BE2C (cell line): ENCODE measurements around the gene SLFN5.

ENCODE experiments used
- DNase-seq: peaks from one replicate; pipeline ENCODE4 v3.0.0-alpha.2; 2020
- H3K27me3 ChIP-seq: fragments of 250-450 bp; sonication (Bioruptor Pico); 2 replicates; pipeline ENCODE4 v1.5.1; 2020; ENCODE audit warnings: mild to moderate bottlenecking
- H3K36me3 ChIP-seq: fragments of 250-450 bp; sonication (Bioruptor Pico); 2 replicates; pipeline ENCODE4 v1.5.1; 2020; ENCODE audit warnings: mild to moderate bottlenecking
- H3K4me1 ChIP-seq: fragments of 250-450 bp; sonication (Bioruptor Pico); 2 replicates; pipeline ENCODE4 v1.5.1; 2020
- H3K4me3 ChIP-seq: 2 replicates; pipeline ENCODE4 v1.5.1; 2011; ENCODE audit warnings: low read depth, low read length
- H3K9me3 ChIP-seq: fragments of 250-450 bp; sonication (Bioruptor Pico); 2 replicates; pipeline ENCODE4 v1.5.1; 2020
- CTCF ChIP-seq: IDR thresholded peaks from 2 replicates; pipeline ENCODE4 v1.5.1; 2012; ENCODE audit warnings: mild to moderate bottlenecking, low read depth, low read length

SLFN5 gene

GRCh38 chr17:35244341-35245195, 1.7 kb downstream of the SLFN5 start:
- no peak for TF ChIP-seq CTCF
- peaks cover 45% of the 10 kb centered on the region for H3K27me3 ChIP-seq
- no peaks in the 10 kb centered on the region for H3K4me1 ChIP-seq
- no peak for DNase-seq
- no peak overlapping the region for H3K4me3 ChIP-seq
- H3K9me3 ChIP-seq = no peaks in the 10 kb centered on the region
- H3K36me3 ChIP-seq = no peaks in the 10 kb centered on the region

- DNase-seq = no peak
- H3K4me3 ChIP-seq = no peak overlapping the region
- H3K36me3 ChIP-seq = no peaks in the 10 kb centered on the region
- H3K4me1 ChIP-seq = no peaks in the 10 kb centered on the region
- no peaks in the 10 kb centered on the region for H3K9me3 ChIP-seq
- TF ChIP-seq CTCF = no peak
- H3K27me3 ChIP-seq = peaks cover 45% of the 10 kb centered on the region
These were observed 2.3 kb downstream of the SLFN5 start for GRCh38 chr17:35245196-35245486.

DNA sequence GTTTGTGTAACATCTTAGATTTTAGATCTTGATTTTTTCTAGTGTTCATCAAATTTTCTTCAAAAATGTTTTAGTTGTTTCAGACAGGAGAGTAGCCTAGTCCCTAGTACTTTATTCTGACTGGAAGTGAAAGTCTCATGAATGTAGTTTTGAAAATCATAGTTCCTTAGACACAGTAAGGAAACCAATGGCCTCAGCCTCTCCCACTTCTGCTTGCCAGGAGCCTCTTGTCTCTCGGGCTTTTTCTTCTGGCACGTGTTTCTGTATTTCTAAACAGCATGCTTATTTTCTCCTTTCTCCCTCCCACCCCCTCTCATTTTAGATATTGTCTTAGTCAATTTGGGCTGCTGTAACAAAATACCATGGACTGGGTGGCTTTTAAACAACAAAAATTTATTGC, 9.8 kb downstream of the SLFN5 start:
- H3K27me3 ChIP-seq = peaks cover 7% of the 10 kb centered on the region
- no peaks in the 10 kb centered on the region for H3K9me3 ChIP-seq
- no peak for DNase-seq
- no peak for TF ChIP-seq CTCF
- H3K36me3 ChIP-seq = no peaks in the 10 kb centered on the region
- no peaks in the 10 kb centered on the region for H3K4me1 ChIP-seq
- no peak overlapping the region for H3K4me3 ChIP-seq

- H3K27me3 ChIP-seq = peaks cover 17% of the 10 kb centered on the region
- H3K9me3 ChIP-seq = no peaks in the 10 kb centered on the region
- no peak for DNase-seq
- no peak overlapping the region for H3K4me3 ChIP-seq
- H3K4me1 ChIP-seq = no peaks in the 10 kb centered on the region
- no peaks in the 10 kb centered on the region for H3K36me3 ChIP-seq
- TF ChIP-seq CTCF = no peak
These were observed 11.4 kb downstream of the SLFN5 start for GRCh38 chr17:35254107-35254773.

GRCh38 chr17:35255316-35255715, 12.4 kb downstream of the SLFN5 start:
- Histone ChIP-seq H3K9me3 (no peaks in the 10 kb centered on the region), H3K4me3 (no peak overlapping the region), H3K36me3 (no peaks in the 10 kb centered on the region), H3K4me1 (no peaks in the 10 kb centered on the region), H3K27me3 (peaks cover 25% of the 10 kb centered on the region)
- no peak for TF ChIP-seq CTCF
- DNase-seq = no peak

- DNase-seq = no peak
- Histone ChIP-seq H3K36me3 (no peaks in the 10 kb centered on the region), H3K4me3 (no peak overlapping the region), H3K4me1 (no peaks in the 10 kb centered on the region), H3K9me3 (no peaks in the 10 kb centered on the region), H3K27me3 (peaks cover 20% of the 10 kb centered on the region)
- no peak for TF ChIP-seq CTCF
These were observed 13.8 kb downstream of the SLFN5 start for GRCh38 chr17:35256629-35257028.
